ENCODE results near the gene DLGAP1.

The DLGAP1 gene

GRCh38 chr18:3546106-3546505 lies 909.0 kb downstream of the DLGAP1 start:
- Histone ChIP-seq H3K4me1 (no peaks in the 10 kb centered on the region), H3K27me3 (no peaks in the 10 kb centered on the region), H3K9me3 (no peaks in the 10 kb centered on the region), H3K4me3 (ENCODE audit: low read depth, low read length) (no peak overlapping the region), H3K36me3 (no peaks in the 10 kb centered on the region)
- no peak for DNase-seq
- no peak for TF ChIP-seq CTCF (IDR thresholded peaks at IDR 0.05; ENCODE audit: low read depth, low read length)

- Histone ChIP-seq H3K27me3 (no peaks in the 10 kb centered on the region), H3K4me1 (no peaks in the 10 kb centered on the region), H3K4me3 (ENCODE audit: low read depth, low read length) (no peak overlapping the region), H3K9me3 (no peaks in the 10 kb centered on the region), H3K36me3 (no peaks in the 10 kb centered on the region)
- DNase-seq = no peak
- TF ChIP-seq CTCF (IDR thresholded peaks at IDR 0.05; ENCODE audit: low read depth, low read length) = no peak
These were observed 910.6 kb downstream of the DLGAP1 start for GRCh38 chr18:3544537-3544936.

- TF ChIP-seq CTCF (IDR thresholded peaks at IDR 0.05; ENCODE audit: low read depth, low read length) = no peak
- Histone ChIP-seq H3K36me3 (no peaks in the 10 kb centered on the region), H3K27me3 (no peaks in the 10 kb centered on the region), H3K4me3 (ENCODE audit: low read depth, low read length) (no peak overlapping the region), H3K9me3 (no peaks in the 10 kb centered on the region), H3K4me1 (no peaks in the 10 kb centered on the region)
- no peak for DNase-seq
These were observed 913.3 kb downstream of the DLGAP1 start for GRCh38 chr18:3541549-3542386.

- Histone ChIP-seq H3K36me3 (no peaks in the 10 kb centered on the region), H3K4me3 (ENCODE audit: low read depth, low read length) (no peak overlapping the region), H3K9me3 (no peaks in the 10 kb centered on the region), H3K4me1 (no peaks in the 10 kb centered on the region), H3K27me3 (no peaks in the 10 kb centered on the region)
- DNase-seq = no peak
- TF ChIP-seq CTCF (IDR thresholded peaks at IDR 0.05; ENCODE audit: low read depth, low read length) = no peak
These were observed 914.1 kb downstream of the DLGAP1 start for GRCh38 chr18:3540805-3541548.

GRCh38 chr18:3538954-3539617 lies 916.0 kb downstream of the DLGAP1 start:
- no peak for TF ChIP-seq CTCF (IDR thresholded peaks at IDR 0.05; ENCODE audit: low read depth, low read length)
- Histone ChIP-seq H3K27me3 (no peaks in the 10 kb centered on the region), H3K4me1 (no peaks in the 10 kb centered on the region), H3K9me3 (no peaks in the 10 kb centered on the region), H3K36me3 (no peaks in the 10 kb centered on the region), H3K4me3 (ENCODE audit: low read depth, low read length) (no peak overlapping the region)
- DNase-seq = no peak
